Stimulated activated CD8-positive, alpha-beta memory T cell treated with anti-CD3 and anti-CD28 coated beads, Interleukin-12 subunit alpha, Interleukin-12 subunit beta, amount 100 ng/mL, for 4 hours (primary cell): ENCODE results near the gene SLC66A2.
"Not testable (repeated sequence)": the region's sequence is repeated elsewhere in the genome, so short reads cannot be mapped to it uniquely, and the experiment has no call there.

Experiments used
- DNase-seq: peaks from one replicate; pipeline ENCODE4 v3.0.0-alpha.2; 2020; ENCODE audit warnings: low read depth

SLC66A2 gene

GRCh38 chr18:79864955-79865354 lies 86.5 kb downstream of the SLC66A2 start:
- DNase-seq: not testable (repeated sequence)

GRCh38 chr18:79864006-79864725 lies 87.3 kb downstream of the SLC66A2 start:
- no peak for DNase-seq

GRCh38 chr18:79863161-79864005 lies 88.1 kb downstream of the SLC66A2 start:
- DNase-seq: no peak

- DNase-seq: no peak
These were observed 88.9 kb downstream of the SLC66A2 start for GRCh38 chr18:79862562-79862961.

GRCh38 chr18:79861687-79862086 lies 89.8 kb downstream of the SLC66A2 start:
- DNase-seq: no peak

DNA sequence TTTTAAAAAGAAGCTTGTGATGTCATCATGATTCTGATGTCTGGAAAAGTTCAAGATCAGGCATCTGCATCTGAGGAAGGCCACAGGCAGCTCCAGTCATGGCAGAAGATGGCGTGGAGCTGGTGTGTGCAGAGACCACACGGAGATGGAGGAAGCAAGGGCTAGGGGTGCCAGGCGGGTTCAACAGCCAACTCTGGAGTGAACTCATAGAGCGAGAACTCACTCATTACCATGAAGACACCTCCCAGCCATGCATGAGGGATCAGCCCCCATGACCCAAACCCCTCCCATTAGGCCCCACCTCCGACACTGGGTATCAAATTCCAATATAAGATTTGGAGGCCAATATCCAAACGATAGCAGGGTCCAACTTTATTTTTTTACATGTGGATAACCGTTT lies 92.1 kb downstream of the SLC66A2 start:
- DNase-seq: no peak

GRCh38 chr18:79857082-79857671 lies 94.3 kb downstream of the SLC66A2 start:
- DNase-seq: no peak

- no peak for DNase-seq
These were observed 95.1 kb downstream of the SLC66A2 start for GRCh38 chr18:79856119-79857007.

GRCh38 chr18:79855147-79855933 lies 96.1 kb downstream of the SLC66A2 start:
- no peak for DNase-seq

- DNase-seq: no peak
These were observed 97.5 kb downstream of the SLC66A2 start for GRCh38 chr18:79853993-79854364.

DNA sequence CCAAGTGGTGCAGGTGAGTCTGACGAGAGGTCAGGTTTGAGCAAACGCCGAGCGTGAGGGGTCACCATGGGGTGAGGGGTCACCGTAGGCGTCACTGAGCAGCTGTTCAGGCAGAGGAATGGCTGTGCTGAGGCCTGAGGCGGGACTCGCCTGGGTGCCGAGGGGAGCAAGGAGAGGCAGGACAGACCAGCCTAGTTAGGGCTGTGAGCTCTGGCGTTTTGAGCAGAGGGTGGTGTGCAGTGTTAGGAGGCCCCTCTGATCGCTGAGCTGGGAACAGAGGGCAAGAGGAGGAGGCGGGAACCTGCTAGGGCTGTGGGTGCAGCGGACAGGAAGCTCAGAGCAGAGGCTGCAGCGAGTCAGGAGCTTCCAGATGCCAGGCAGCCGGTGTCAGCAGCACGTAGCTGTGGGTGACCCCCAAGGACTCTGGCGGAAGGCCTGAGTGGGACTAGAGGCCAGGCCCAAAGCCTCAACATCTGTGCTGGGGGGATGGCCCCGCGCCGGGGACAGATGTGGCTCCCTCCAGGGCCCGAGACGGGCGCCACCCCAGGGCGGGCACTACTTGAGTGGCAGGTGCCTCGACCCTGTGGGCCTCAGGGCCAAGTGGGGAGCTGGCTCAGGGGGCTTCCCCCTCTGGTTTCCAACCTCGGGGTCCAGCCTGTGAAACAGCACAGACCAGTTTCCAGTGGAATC lies 98.0 kb downstream of the SLC66A2 start:
- no peak for DNase-seq

DNA sequence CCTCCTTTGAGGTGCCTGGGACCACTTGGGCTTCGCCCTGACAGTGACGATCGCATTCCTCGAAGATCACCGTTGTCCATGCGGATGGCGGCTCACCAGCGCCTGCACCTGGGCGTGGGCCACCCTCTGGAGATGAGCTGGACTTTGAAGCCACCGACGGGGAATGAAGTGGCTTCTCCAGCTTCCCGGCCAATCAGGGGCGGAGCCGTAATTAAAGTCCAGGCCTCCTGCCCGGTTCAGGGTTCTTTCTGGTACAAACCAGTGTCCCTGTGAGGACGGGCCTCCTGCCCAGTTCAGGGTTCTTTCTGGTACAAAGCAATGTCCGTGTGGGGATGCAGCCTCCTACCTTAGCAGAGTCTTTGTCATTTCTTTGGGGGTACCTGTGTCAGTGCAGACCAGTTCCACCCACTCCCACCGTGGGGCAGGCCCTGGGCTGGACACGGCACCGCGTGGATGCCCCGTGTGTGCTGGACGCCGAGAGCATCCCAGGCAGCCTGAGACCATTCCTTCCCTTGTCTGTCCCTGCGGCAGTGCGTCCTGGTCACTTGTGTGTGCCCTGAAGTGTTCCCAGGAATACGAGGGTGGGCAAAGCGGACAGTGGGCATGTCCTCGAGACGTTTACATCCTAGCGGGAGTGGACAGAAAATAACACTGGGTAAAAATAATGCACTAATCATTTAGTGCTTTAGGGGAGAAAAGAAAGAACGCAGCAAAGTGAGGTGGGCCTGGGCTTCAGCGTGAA lies 98.7 kb downstream of the SLC66A2 start:
- DNase-seq: no peak
